H9 (cell line): Measurements from ENCODE around the gene KRT12. TPM values are rescaled to one million over a fixed set of nuclear protein-coding genes. Genes with fewer than 3 reads are reported as not detected.
"Not testable (repeated sequence)": the region's sequence is repeated elsewhere in the genome, so short reads cannot be mapped to it uniquely, and the experiment has no call there.

Experiments
- DNase-seq: peaks from one replicate; pipeline ENCODE4 v3.0.0-alpha.2; 2017
- H2AFZ ChIP-seq: one replicate; pipeline ENCODE4 v1.6.1; 2013; ENCODE audit warnings: mild to moderate bottlenecking, low read length, control low read depth, moderate library complexity
- H2AK5ac ChIP-seq: 2 replicates; pipeline ENCODE4 v1.6.1; 2013; ENCODE audit warnings: low read length, control low read depth, mixed read lengths; ENCODE audit not compliant: insufficient read length
- H2BK120ac ChIP-seq: one replicate; pipeline ENCODE4 v1.6.1; 2013; ENCODE audit warnings: low read depth, mild to moderate bottlenecking, low read length, control low read depth, inconsistent platforms; ENCODE audit not compliant: poor library complexity, severe bottlenecking
- H2BK12ac ChIP-seq: 2 replicates; pipeline ENCODE4 v1.6.1; 2013; ENCODE audit warnings: low read length, control low read depth, mixed read lengths, low read depth; ENCODE audit not compliant: insufficient read length
- H2BK15ac ChIP-seq: 2 replicates; pipeline ENCODE4 v1.6.1; 2013; ENCODE audit warnings: low read depth, low read length, control low read depth
- H2BK20ac ChIP-seq: one replicate; pipeline ENCODE4 v1.6.1; 2013; ENCODE audit warnings: low read depth, mild to moderate bottlenecking, low read length, control low read depth, inconsistent platforms; ENCODE audit not compliant: poor library complexity, severe bottlenecking
- H2BK5ac ChIP-seq: 2 replicates; pipeline ENCODE4 v1.6.1; 2013; ENCODE audit warnings: low read length, control low read depth, mixed read lengths; ENCODE audit not compliant: insufficient read length
- H3K14ac ChIP-seq: 2 replicates; pipeline ENCODE4 v1.6.1; 2013; ENCODE audit warnings: low read length, control low read depth; ENCODE audit not compliant: insufficient read depth
- H3K18ac ChIP-seq: 2 replicates; pipeline ENCODE4 v1.6.1; 2013; ENCODE audit warnings: low read depth, mild to moderate bottlenecking, mixed read lengths, low read length, control low read depth; ENCODE audit not compliant: insufficient read length
- H3K23ac ChIP-seq: 2 replicates; pipeline ENCODE4 v1.6.1; 2013; ENCODE audit warnings: low read length, control low read depth, mixed read lengths, low read depth; ENCODE audit not compliant: insufficient read length
- H3K23me2 ChIP-seq: 2 replicates; pipeline ENCODE4 v1.6.1; 2013; ENCODE audit warnings: low read depth, mild to moderate bottlenecking, mixed read lengths, low read length, control low read depth; ENCODE audit not compliant: insufficient read length, poor library complexity, severe bottlenecking
- H3K27ac ChIP-seq: 2 replicates; pipeline ENCODE4 v1.5.1; 2013; ENCODE audit warnings: low read length, control low read depth, mixed read lengths, low read depth; ENCODE audit not compliant: insufficient read length
- H3K27me3 ChIP-seq: 2 replicates; pipeline ENCODE4 v1.6.1; 2013; ENCODE audit warnings: low read length, control low read depth, inconsistent platforms; ENCODE audit not compliant: insufficient read depth
- H3K4ac ChIP-seq: 2 replicates; pipeline ENCODE4 v1.6.1; 2013; ENCODE audit warnings: low read depth, mild to moderate bottlenecking, control low read depth, inconsistent platforms, low read length, moderate library complexity
- H3K4me1 ChIP-seq: 2 replicates; pipeline ENCODE4 v1.6.1; 2013; ENCODE audit warnings: low read length, control low read depth, inconsistent platforms; ENCODE audit not compliant: insufficient read depth
- H3K4me2 ChIP-seq: 2 replicates; pipeline ENCODE4 v1.6.1; 2013; ENCODE audit warnings: low read length, control low read depth, mixed read lengths; ENCODE audit not compliant: insufficient read length, insufficient read depth
- H3K56ac ChIP-seq: 2 replicates; pipeline ENCODE4 v1.6.1; 2013; ENCODE audit warnings: low read depth, mild to moderate bottlenecking, mixed read lengths, low read length, control low read depth; ENCODE audit not compliant: insufficient read length
- H3K79me1 ChIP-seq: 2 replicates; pipeline ENCODE4 v1.6.1; 2013; ENCODE audit warnings: low read depth, mild to moderate bottlenecking, moderate library complexity, low read length, control low read depth, inconsistent platforms; ENCODE audit not compliant: insufficient read depth, poor library complexity, severe bottlenecking
- H3K79me2 ChIP-seq: 2 replicates; pipeline ENCODE4 v1.6.1; 2013; ENCODE audit warnings: low read length, control low read depth, inconsistent platforms; ENCODE audit not compliant: insufficient read depth
- H3K9ac ChIP-seq: 2 replicates; pipeline ENCODE4 v1.6.1; 2013; ENCODE audit warnings: low read length, control low read depth, mixed read lengths; ENCODE audit not compliant: insufficient read length; ENCODE audit errors: extremely low read depth
- H3K9me3 ChIP-seq: one replicate; pipeline ENCODE4 v1.6.1; 2013; ENCODE audit warnings: low read depth, low read length, inconsistent platforms; ENCODE audit not compliant: control insufficient read depth
- H3T11ph ChIP-seq: one replicate; pipeline ENCODE4 v1.6.1; 2013; ENCODE audit warnings: mild to moderate bottlenecking, low read length, control low read depth, inconsistent platforms
- H4K20me1 ChIP-seq: one replicate; pipeline ENCODE4 v1.6.1; 2013; ENCODE audit not compliant: control insufficient read depth, insufficient read length, insufficient read depth
- H4K5ac ChIP-seq: 2 replicates; pipeline ENCODE4 v1.6.1; 2013; ENCODE audit warnings: low read depth, mild to moderate bottlenecking, mixed read lengths, low read length, control low read depth; ENCODE audit not compliant: insufficient read length
- H4K8ac ChIP-seq: replicated peaks from 2 replicates; pipeline ENCODE4 v1.6.1; 2013; ENCODE audit warnings: low read length, control low read depth, mixed read lengths, low read depth; ENCODE audit not compliant: insufficient read length
- H4K91ac ChIP-seq: 2 replicates; pipeline ENCODE4 v1.6.1; 2013; ENCODE audit warnings: low read depth, mild to moderate bottlenecking, moderate library complexity, mixed read lengths, low read length, control low read depth; ENCODE audit not compliant: insufficient read length
- H3K27ac Mint-ChIP-seq, 3 experiments: 2 replicates in 2 of 3; 3 replicates in 1 of 3; pipeline ENCODE4 v1.8.0; 2020 to 2021; ENCODE audit warnings: mixed read lengths in 3 of 3, mild to moderate bottlenecking in 1 of 3, moderate library complexity in 1 of 3
- H3K27me3 Mint-ChIP-seq: 2 replicates; pipeline ENCODE4 v1.8.0; 2021; ENCODE audit warnings: low read depth, mild to moderate bottlenecking, moderate library complexity, mixed read lengths
- H3K36me3 Mint-ChIP-seq, 3 experiments: 2 replicates in 2 of 3; 3 replicates in 1 of 3; pipeline ENCODE4 v1.8.0; 2020 to 2021; ENCODE audit warnings: low read depth in 3 of 3, mixed read lengths in 3 of 3; ENCODE audit not compliant: insufficient read depth in 1 of 3
- H3K4me1 Mint-ChIP-seq, 2 experiments: 2 replicates each; pipeline ENCODE4 v1.8.0; 2020; ENCODE audit warnings: mixed read lengths in 2 of 2
- H3K4me3 Mint-ChIP-seq, 2 experiments: 2 replicates in 1 of 2; 3 replicates in 1 of 2; pipeline ENCODE4 v1.8.0; 2020 to 2021; ENCODE audit warnings: mild to moderate bottlenecking in 2 of 2, mixed read lengths in 2 of 2, moderate library complexity in 1 of 2
- H3K9me3 Mint-ChIP-seq, 2 experiments: 2 replicates in 1 of 2; 3 replicates in 1 of 2; pipeline ENCODE4 v1.8.0; 2020; ENCODE audit warnings: mild to moderate bottlenecking in 2 of 2, mixed read lengths in 2 of 2, moderate library complexity in 1 of 2
- CTCF ChIP-seq: fragments of 200-600 bp; sonication (generic); conservative IDR thresholded peaks from 3 replicates; pipeline ENCODE4 v1.8.0; 2021; ENCODE audit warnings: antibody characterized with exemption, mild to moderate bottlenecking
- WGBS: extraction: QIAGEN DNeasy Blood & Tissue Kit; methylation state at CpG from one replicate; pipeline ENCODE4 v1.1.7; 2013; ENCODE audit warnings: missing lambda C conversion rate, low lambda C conversion rate, mixed read lengths; ENCODE audit not compliant: insufficient read length; ENCODE audit errors: extremely low coverage; 5-methylcytosine and 5-hydroxymethylcytosine counted together
- total RNA-seq: library from RNA; stranded (reverse); gene quantifications from 2 replicates; pipeline ENCODE4 v1.2.1, GENCODE V29; 2021

The KRT12 gene
- total RNA-seq, 1 experiment from 2014 or later: not detected

- no peak overlapping the region for H4K5ac ChIP-seq
- DNase-seq: no peak
- no peaks in the 10 kb centered on the region for H4K20me1 ChIP-seq
- H2BK120ac ChIP-seq: no peak overlapping the region
- no peaks in the 10 kb centered on the region for H3K9me3 ChIP-seq
- no peak overlapping the region for H3K18ac ChIP-seq
- no peaks in the 10 kb centered on the region for H3K4me1 ChIP-seq
- no peak overlapping the region for H2AFZ ChIP-seq
- H3K9me3 Mint-ChIP-seq: no peaks in the 10 kb centered on the region
- no peak overlapping the region for H3K27ac ChIP-seq
- H3K79me2 ChIP-seq: no peaks in the 10 kb centered on the region
- no peak overlapping the region for H4K8ac ChIP-seq
- H3K27me3 Mint-ChIP-seq: peaks cover 77% of the 10 kb centered on the region
- peaks cover 0 to 10% (median 8%) of the 10 kb centered on the region in 3 experiments; a peak in 5 of 7 replicates for H3K36me3 Mint-ChIP-seq
- H2BK5ac ChIP-seq: no peak overlapping the region
- no peak overlapping the region for H2AK5ac ChIP-seq
- no peak overlapping the region for H3K23ac ChIP-seq
- H3K9ac ChIP-seq: no peak overlapping the region
- H3K23me2 ChIP-seq: peaks cover 3% of the 10 kb centered on the region
- no peaks in the 10 kb centered on the region for H3K79me1 ChIP-seq
- no CpG with 5 or more reads among the region's 1 CpG for whole genome bisulfite sequencing
- no peak overlapping the region for H3K56ac ChIP-seq
- H3K4me2 ChIP-seq: no peak overlapping the region
- H3K4me3 Mint-ChIP-seq: no peak overlapping the region
- H3K27me3 ChIP-seq: peaks cover 1% of the 10 kb centered on the region; the same call in 1 of the 2 replicates
- no peak for TF ChIP-seq CTCF
- H3K27ac Mint-ChIP-seq: no peak overlapping the region
- H3K4me1 Mint-ChIP-seq: peaks cover 0 to 8% of the 10 kb centered on the region in 2 experiments; a peak in 1 of 4 replicates
- no peak overlapping the region for H2BK15ac ChIP-seq
- no peak overlapping the region for H2BK20ac ChIP-seq
- no peak overlapping the region for H2BK12ac ChIP-seq
- H3T11ph ChIP-seq: no peak overlapping the region
- no peak overlapping the region for H3K14ac ChIP-seq
- H3K4ac ChIP-seq: no peak overlapping the region
- no peak overlapping the region for H4K91ac ChIP-seq
These were observed 51.6 kb downstream of the KRT12 start for GRCh38 chr17:40815381-40815780.

GRCh38 chr17:40814657-40815056 is 52.4 kb downstream of the KRT12 start:
- not testable (repeated sequence) for H3T11ph ChIP-seq, H3K4me1 ChIP-seq, H3K27ac ChIP-seq, H2BK15ac ChIP-seq, H3K4me2 ChIP-seq, H4K8ac ChIP-seq, H4K91ac ChIP-seq, H3K23ac ChIP-seq, H2AFZ ChIP-seq, H4K5ac ChIP-seq, DNase-seq, H3K56ac ChIP-seq, H2BK120ac ChIP-seq, H3K79me1 ChIP-seq, H3K18ac ChIP-seq, H3K27me3 ChIP-seq, H2AK5ac ChIP-seq, H3K4me3 Mint-ChIP-seq, H3K27ac Mint-ChIP-seq, H2BK12ac ChIP-seq, H3K4me1 Mint-ChIP-seq, H3K79me2 ChIP-seq, H3K23me2 ChIP-seq, H2BK5ac ChIP-seq, H3K9ac ChIP-seq, H2BK20ac ChIP-seq, H3K4ac ChIP-seq, H3K9me3 ChIP-seq, H3K9me3 Mint-ChIP-seq, H4K20me1 ChIP-seq, H3K14ac ChIP-seq
- Mint-ChIP-seq H3K36me3 (peaks cover 0 to 10% (median 8%) of the 10 kb centered on the region in 3 experiments; a peak in 5 of 7 replicates), H3K27me3 (peaks cover 77% of the 10 kb centered on the region)
- no CpG with 5 or more reads among the region's 3 CpGs for WGBS
